ENCODE data around the gene SEC23IP. TPM values are rescaled to one million over a fixed set of nuclear protein-coding genes. Genes with fewer than 3 reads are reported as not detected.

The SEC23IP gene
- total and polyA plus RNA-seq, 8 donors, result 4.1 to 82.1 (median 14.8) TPM

DNA sequence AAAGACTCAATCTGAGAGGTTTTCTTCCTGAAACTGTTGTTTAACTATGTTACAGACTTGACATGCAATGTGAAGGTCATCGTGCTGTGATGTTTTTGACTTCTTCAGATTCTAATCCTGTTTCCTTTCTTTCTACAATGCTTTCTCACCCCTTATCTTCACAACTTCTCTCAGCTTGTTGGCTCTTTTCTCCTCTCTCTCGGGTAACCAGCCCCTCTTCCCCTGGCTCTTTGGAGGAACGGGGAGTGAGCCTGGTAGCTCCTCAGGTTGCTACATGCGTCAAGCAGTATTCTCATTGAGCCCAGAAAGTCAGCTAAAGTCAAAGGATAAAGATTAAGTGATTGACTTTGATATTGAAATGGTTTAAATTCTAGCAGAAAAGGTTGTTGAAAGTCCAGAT lies 40.1 kb downstream of the SEC23IP start:
- Histone ChIP-seq H3K4me1 (peaks cover 0 to 13% (median 0%) of the 10 kb centered on the region in 4 donors), H3K9me3 (no peaks in the 10 kb centered on the region), H3K27me3 (no peaks in the 10 kb centered on the region), H3K4me3 (no peak overlapping the region), H3K36me3 (peaks cover 46 to 92% (median 86%) of the 10 kb centered on the region in 4 donors), H3K27ac (no peak overlapping the region)
- DNase-seq, result no peak
- intact Hi-C loops (cut with DNase I; ENCODE audit: low total_unique reads), result no loop called here
- WGBS, 5 donors, result 80 to 83% (median 81%) methylated on average over 4 of the region's 4 CpGs
- no peak for TF ChIP-seq POLR2AphosphoS5 (IDR thresholded peaks at IDR 0.05)
- TF ChIP-seq POLR2A (IDR thresholded peaks at IDR 0.05), result no peak
- TF ChIP-seq, protein P1, sequence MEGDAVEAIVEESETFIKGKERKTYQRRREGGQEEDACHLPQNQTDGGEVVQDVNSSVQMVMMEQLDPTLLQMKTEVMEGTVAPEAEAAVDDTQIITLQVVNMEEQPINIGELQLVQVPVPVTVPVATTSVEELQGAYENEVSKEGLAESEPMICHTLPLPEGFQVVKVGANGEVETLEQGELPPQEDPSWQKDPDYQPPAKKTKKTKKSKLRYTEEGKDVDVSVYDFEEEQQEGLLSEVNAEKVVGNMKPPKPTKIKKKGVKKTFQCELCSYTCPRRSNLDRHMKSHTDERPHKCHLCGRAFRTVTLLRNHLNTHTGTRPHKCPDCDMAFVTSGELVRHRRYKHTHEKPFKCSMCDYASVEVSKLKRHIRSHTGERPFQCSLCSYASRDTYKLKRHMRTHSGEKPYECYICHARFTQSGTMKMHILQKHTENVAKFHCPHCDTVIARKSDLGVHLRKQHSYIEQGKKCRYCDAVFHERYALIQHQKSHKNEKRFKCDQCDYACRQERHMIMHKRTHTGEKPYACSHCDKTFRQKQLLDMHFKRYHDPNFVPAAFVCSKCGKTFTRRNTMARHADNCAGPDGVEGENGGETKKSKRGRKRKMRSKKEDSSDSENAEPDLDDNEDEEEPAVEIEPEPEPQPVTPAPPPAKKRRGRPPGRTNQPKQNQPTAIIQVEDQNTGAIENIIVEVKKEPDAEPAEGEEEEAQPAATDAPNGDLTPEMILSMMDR (IDR thresholded peaks at IDR 0.05), result no peak
- no peak for TF ChIP-seq EP300 (IDR thresholded peaks at IDR 0.05)

DNA sequence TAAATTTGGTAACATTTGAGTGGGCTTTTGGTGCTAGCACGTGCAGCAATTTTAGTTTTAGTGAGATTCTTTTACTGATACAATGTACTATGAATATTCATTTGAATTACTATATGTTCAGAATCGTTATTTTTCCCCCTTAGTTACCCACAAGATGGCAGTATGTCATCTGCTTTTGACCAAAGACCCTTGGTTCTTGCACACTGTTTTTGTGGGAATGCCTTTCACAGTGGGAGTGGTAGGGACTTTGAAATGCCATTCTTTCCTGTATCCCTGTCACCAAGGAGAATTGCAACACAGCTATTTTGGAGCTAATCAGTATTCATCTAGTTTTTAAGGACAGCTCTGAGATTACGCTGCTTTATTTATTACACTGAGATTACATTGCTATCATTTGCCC lies 40.6 kb downstream of the SEC23IP start:
- H3K36me3 ChIP-seq, result peaks cover 49 to 92% (median 85%) of the 10 kb centered on the region in 4 donors
- no peak overlapping the region for H3K4me3 ChIP-seq
- peak in 1 of 2 donors; percentile 47 for DNase-seq
- WGBS, 5 donors, result 52 to 60% (median 56%) methylated on average over 3 of the region's 3 CpGs
- intact Hi-C loops (cut with DNase I; ENCODE audit: low total_unique reads), result no loop called here
- no peaks in the 10 kb centered on the region for H3K27me3 ChIP-seq
- peaks cover 0 to 13% (median 0%) of the 10 kb centered on the region in 4 donors for H3K4me1 ChIP-seq
- TF ChIP-seq POLR2A (IDR thresholded peaks at IDR 0.05), result no peak
- H3K9me3 ChIP-seq, result no peaks in the 10 kb centered on the region
- no peak overlapping the region for H3K27ac ChIP-seq

DNA sequence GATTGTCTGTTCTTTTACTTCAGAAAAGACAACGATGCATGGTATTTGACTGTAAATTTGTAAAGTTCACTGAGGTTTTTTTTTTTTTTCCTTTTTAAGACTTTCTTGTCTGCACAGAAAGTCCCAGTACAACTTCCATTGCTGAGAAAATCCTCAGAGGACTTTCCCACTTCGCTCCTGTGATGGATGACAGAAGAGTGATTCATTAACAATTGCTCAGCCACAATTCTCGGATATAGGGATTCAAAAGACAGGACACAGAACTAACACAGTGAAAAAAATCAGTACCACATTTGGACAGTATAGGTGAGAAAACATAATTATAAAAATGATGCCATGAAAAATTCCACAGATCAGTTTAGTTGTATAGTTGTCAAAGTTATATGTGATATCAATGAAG lies 48.0 kb downstream of the SEC23IP start:
- TF ChIP-seq EP300 (IDR thresholded peaks at IDR 0.05), result no peak
- no peak for TF ChIP-seq POLR2AphosphoS5 (IDR thresholded peaks at IDR 0.05)
- TF ChIP-seq, protein P1 (IDR thresholded peaks at IDR 0.05), result no peak
- TF ChIP-seq POLR2A (IDR thresholded peaks at IDR 0.05), result no peak
- Histone ChIP-seq H3K4me3 (no peak overlapping the region), H3K27ac (no peak overlapping the region), H3K27me3 (no peaks in the 10 kb centered on the region), H3K4me1 (no peaks in the 10 kb centered on the region), H3K36me3 (peaks cover 46 to 98% (median 94%) of the 10 kb centered on the region in 4 donors), H3K9me3 (no peaks in the 10 kb centered on the region)
- 83 to 93% (median 85%) methylated on average over 3 of the region's 3 CpGs for WGBS, 5 donors
- DNase-seq, result no peak
- intact Hi-C loops (cut with DNase I; ENCODE audit: low total_unique reads), result no loop called here

- intact Hi-C loops (cut with DNase I; ENCODE audit: low total_unique reads), result no loop called here
- H3K4me1 ChIP-seq, result peaks cover 0 to 5% (median 0%) of the 10 kb centered on the region in 4 donors
- H3K4me3 ChIP-seq, result no peak overlapping the region
- TF ChIP-seq, protein P1 (IDR thresholded peaks at IDR 0.05), result no peak
- no peak for TF ChIP-seq POLR2AphosphoS5 (IDR thresholded peaks at IDR 0.05)
- no peak for TF ChIP-seq POLR2A (IDR thresholded peaks at IDR 0.05)
- no peak for TF ChIP-seq EP300 (IDR thresholded peaks at IDR 0.05)
- H3K27me3 ChIP-seq, result no peaks in the 10 kb centered on the region
- H3K9me3 ChIP-seq, result no peaks in the 10 kb centered on the region
- 91 to 100% (median 98%) methylated on average over 2 of the region's 2 CpGs for WGBS, 5 donors
- H3K36me3 ChIP-seq, result peaks cover 41 to 74% (median 70%) of the 10 kb centered on the region in 4 donors
- no peak overlapping the region for H3K27ac ChIP-seq
- DNase-seq, result no peak
These were observed 50.4 kb downstream of the SEC23IP start for GRCh38 chr10:119942973-119943372.

DNA sequence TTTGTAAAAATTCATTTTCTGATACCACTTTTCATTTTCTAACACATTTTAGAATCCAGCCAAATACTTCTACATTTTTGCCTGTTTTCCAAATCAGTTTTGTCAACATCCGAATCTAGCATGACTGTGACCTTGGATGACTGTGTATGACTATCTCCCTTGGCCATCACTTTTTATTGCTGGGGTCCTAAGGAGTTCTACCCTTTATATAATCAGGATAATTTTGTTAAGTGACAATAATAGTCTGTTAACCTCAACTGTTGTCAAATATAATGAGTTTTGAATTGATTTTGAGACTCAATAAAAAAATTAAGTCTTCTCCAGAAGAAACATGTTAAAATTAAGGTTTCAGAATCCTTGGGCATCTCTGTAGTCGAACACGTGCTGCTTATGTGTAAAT lies 53.3 kb downstream of the SEC23IP start:
- TF ChIP-seq POLR2A (IDR thresholded peaks at IDR 0.05) (no peak), EP300 (IDR thresholded peaks at IDR 0.05) (no peak), POLR2AphosphoS5 (IDR thresholded peaks at IDR 0.05) (no peak)
- TF ChIP-seq, protein P1 (IDR thresholded peaks at IDR 0.05), result no peak
- Histone ChIP-seq H3K36me3 (peaks cover 22 to 46% (median 41%) of the 10 kb centered on the region in 4 donors), H3K27ac (no peak overlapping the region), H3K27me3 (no peaks in the 10 kb centered on the region), H3K4me1 (peaks cover 0 to 5% (median 0%) of the 10 kb centered on the region in 4 donors), H3K4me3 (no peak overlapping the region), H3K9me3 (no peaks in the 10 kb centered on the region)
- no peak for DNase-seq
- intact Hi-C loops (cut with DNase I; ENCODE audit: low total_unique reads), result no loop called here
- WGBS, 5 donors, result 78 to 88% (median 82%) methylated on average over 3 of the region's 3 CpGs

Measured in stomach (tissue), 9 donors.